SK-N-SH (cell line): Measurements from ENCODE around the gene SLC25A51. TPM values are rescaled to one million over a fixed set of nuclear protein-coding genes. Genes with fewer than 3 reads are reported as not detected.

Source experiments
- EZH2phosphoT487 ChIP-seq: fragments of 200-600 bp; sonication (generic); IDR thresholded peaks from 2 replicates; pipeline ENCODE4 v1.6.1; 2017; ENCODE audit warnings: low read depth, mixed run types, mild to moderate bottlenecking, antibody characterized with exemption, moderate library complexity, borderline replicate concordance
- GABPA ChIP-seq: IDR thresholded peaks from 2 replicates; pipeline ENCODE4 v1.4.0; 2012; ENCODE audit warnings: low read depth, mild to moderate bottlenecking
- IRF3 ChIP-seq: fragments of 150-350 bp; IDR thresholded peaks from 2 replicates; pipeline ENCODE4 v1.6.1; 2016; ENCODE audit warnings: mild to moderate bottlenecking, low read depth, low read length
- YY1 ChIP-seq: IDR thresholded peaks from 2 replicates; pipeline ENCODE4 v1.4.0; 2012; ENCODE audit warnings: low read depth, mild to moderate bottlenecking
- polyA plus RNA-seq, 3 experiments: library from polyadenylated mRNA; depleted of rRNA; stranded (reverse); fragments of >200 nt; gene quantifications; 2 replicates each; pipeline ENCODE4 v1.2.3, GENCODE V29; 2012
- small RNA-seq, 7 experiments: library from RNA; depleted of rRNA; stranded (forward); fragments of <200 nt; gene quantifications; one replicate each; pipeline ENCODE3, GENCODE V24; 2012

SLC25A51 gene
- polyA plus RNA-seq, 1 of the 3 experiments (the other 2 are of a cell fraction) = 13.3 TPM

- TF ChIP-seq YY1 (no peak), GABPA (no peak), EZH2phosphoT487 (no peak), IRF3 (no peak)
These were observed 64.1 kb downstream of the SLC25A51 start (continued) for GRCh38 chr9:37839496-37840461.

Small RNAs within 50 kb of the gene (small RNA-seq; reads per million reads assigned to genes)
- 0 reads per million in 7 experiments for gene RNU7-124P

Other genes starting within 250 kb of the SLC25A51 start
- gene TRMT10B, start 150.3 kb downstream of the SLC25A51 start, polyA plus RNA-seq (2012; rRNA removed) = 7.3 and 8.4 TPM in 2 replicates
- 44.0 and 53.6 TPM in 2 replicates for gene EXOSC3, start 119.1 kb downstream of the SLC25A51 start, polyA plus RNA-seq (2012; rRNA removed)
- 11.8 and 19.2 TPM in 2 replicates for gene DCAF10, start 103.3 kb downstream of the SLC25A51 start, polyA plus RNA-seq (2012; rRNA removed)
- gene SHB, start 165.1 kb upstream of the SLC25A51 start, polyA plus RNA-seq (2012; rRNA removed) = 20.5 and 26.0 TPM in 2 replicates